Rectal smooth muscle tissue (tissue), 1 donor: ENCODE results near the gene RBP3.
A peak's percentile ranks its signal among the peaks of the same experiment; 100 is the strongest.
"Not testable (repeated sequence)": the region's sequence is repeated elsewhere in the genome, so short reads cannot be mapped to it uniquely, and the experiment has no call there.

Experiments used
- H3K27ac ChIP-seq: one replicate; pipeline ENCODE4 v1.7.0; 2013; ENCODE audit warnings: low read depth, low read length, inconsistent platforms
- H3K27me3 ChIP-seq: one replicate; pipeline ENCODE4 v1.7.0; 2013; ENCODE audit warnings: low read length; ENCODE audit not compliant: control insufficient read depth, insufficient read depth
- H3K36me3 ChIP-seq: one replicate; pipeline ENCODE4 v1.7.0; 2013; ENCODE audit warnings: low read length; ENCODE audit not compliant: control insufficient read depth, insufficient read depth
- H3K4me1 ChIP-seq: one replicate; pipeline ENCODE4 v1.7.0; 2013; ENCODE audit warnings: low read length; ENCODE audit not compliant: control insufficient read depth, insufficient read depth
- H3K4me3 ChIP-seq: one replicate; pipeline ENCODE4 v1.7.0; 2013; ENCODE audit warnings: low read length
- H3K9ac ChIP-seq: one replicate; pipeline ENCODE4 v1.7.0; 2013; ENCODE audit warnings: low read length

RBP3 gene

DNA sequence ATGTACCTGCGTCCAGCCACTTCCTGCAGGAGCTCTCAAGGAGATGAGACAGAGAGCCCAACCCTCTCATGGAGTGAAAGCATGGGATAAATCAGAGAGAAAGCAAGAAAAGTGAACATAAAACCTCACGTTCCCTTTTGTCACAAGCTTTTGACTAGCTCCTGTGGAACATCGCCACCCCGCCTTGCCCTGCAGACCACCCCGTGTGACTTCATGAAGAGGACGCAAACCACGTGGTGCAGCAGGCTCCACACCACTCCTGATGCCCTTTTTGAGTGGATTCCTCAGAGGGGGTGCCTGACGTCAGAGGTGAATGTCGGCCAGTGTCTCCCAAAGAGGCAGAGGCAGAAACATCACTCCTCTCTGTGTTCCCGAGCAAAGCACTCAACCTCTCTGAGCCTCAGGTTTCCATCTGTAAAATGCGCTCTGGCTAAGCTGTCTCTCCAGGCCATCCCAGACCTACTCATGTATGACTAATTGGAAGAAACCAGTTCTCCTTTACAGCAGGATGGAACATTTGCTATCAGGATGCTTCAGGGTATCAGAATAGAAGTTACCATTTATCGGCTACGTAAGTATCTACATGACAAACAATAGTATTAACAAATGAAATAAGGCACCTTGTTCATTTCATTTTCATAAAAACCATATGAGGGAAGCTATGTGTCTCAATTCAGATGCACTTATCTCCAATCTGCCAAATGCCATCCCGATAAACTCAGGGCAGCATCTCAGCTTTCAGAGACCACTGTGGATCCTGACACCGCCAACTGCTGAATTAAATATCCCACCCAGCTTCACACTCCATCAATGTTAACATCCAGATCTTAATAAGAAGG lies 30.7 kb downstream of the RBP3 start:
- Histone ChIP-seq H3K4me3 (no peak overlapping the region), H3K27me3 (no peaks in the 10 kb centered on the region), H3K27ac (no peak overlapping the region), H3K9ac (no peak overlapping the region), H3K36me3 (no peaks in the 10 kb centered on the region), H3K4me1 (peaks cover 4% of the 10 kb centered on the region)

DNA sequence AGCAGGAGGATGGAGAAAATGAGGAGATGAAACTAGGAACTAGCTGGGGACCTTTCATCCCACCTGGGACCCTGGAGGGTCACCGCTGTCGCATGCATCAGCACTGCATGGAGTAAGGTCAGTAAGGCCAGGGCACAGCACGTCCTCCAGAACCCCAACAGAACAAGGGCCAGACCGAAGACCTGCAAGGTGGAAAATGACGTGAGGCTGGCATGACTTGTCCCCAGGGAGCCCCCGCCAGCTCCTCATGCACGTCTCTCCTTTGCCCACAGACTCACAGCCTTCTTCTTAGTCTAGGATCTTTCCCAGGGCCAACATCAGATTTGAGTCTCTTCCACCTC lies 31.3 kb downstream of the RBP3 start:
- H3K27me3 ChIP-seq = no peaks in the 10 kb centered on the region
- no peak overlapping the region for H3K9ac ChIP-seq
- no peak overlapping the region for H3K27ac ChIP-seq
- H3K4me3 ChIP-seq = no peak overlapping the region
- no peaks in the 10 kb centered on the region for H3K36me3 ChIP-seq
- peaks cover 4% of the 10 kb centered on the region for H3K4me1 ChIP-seq

DNA sequence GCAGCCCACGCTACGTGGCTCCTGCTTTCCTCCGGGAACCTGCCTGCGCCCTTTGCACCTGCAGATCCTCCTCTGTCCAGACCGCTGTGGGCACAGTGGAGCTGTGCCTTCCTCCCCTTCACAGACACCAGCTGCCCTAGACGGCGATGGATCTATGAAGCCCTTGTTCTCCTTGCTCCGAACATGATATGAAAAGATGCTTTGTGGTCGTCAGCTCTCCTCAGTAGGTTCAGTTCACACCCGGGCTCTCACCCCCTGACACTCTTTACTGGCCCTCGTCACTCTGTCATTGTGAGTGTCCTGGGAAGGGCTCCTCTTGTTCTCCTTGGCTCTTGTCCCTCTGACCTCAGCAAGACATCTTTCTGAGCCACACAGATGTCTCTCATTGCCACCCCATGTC lies 31.7 kb downstream of the RBP3 start:
- Histone ChIP-seq H3K4me3 (no peak overlapping the region), H3K27me3 (no peaks in the 10 kb centered on the region), H3K27ac (no peak overlapping the region), H3K9ac (no peak overlapping the region), H3K36me3 (no peaks in the 10 kb centered on the region), H3K4me1 (no peaks in the 10 kb centered on the region)

DNA sequence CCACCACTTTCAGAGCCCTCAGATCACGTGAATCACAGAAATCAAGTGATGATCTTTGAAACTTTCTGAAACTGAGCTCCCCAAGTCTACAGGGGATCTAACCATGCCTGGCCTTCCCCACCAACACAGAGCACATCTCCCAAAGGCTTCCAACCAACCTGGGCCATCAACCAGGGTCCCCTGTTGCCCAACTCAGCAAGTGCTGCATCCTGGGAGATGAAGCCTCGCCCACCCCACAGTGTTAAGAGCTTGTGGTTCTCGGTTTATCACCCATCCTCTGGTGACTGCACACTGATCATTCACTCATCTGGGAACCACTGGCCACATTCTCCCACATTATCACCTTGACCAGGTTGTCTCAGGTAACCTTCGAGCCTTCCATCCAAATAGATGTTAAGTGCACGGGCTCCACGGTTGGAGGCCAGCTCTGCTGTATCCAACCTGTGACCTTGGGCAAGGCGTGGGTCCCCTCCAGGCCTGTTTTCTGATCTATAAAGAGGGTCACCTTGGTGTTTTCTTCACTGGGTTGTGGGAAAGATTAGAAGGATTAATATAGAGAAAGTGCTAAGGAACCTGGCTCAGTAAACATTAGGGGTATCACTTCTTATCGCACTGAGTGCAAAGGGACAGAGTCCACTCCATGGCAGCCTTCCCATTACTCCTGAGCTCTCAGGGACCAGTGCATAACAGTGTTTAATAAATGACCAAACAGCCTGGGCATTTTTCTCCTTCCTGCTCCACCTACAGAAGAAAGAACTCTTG lies 32.4 kb downstream of the RBP3 start:
- Histone ChIP-seq H3K36me3 (no peaks in the 10 kb centered on the region), H3K9ac (no peak overlapping the region), H3K4me1 (no peaks in the 10 kb centered on the region), H3K27me3 (no peaks in the 10 kb centered on the region), H3K4me3 (no peak overlapping the region), H3K27ac (no peak overlapping the region)

DNA sequence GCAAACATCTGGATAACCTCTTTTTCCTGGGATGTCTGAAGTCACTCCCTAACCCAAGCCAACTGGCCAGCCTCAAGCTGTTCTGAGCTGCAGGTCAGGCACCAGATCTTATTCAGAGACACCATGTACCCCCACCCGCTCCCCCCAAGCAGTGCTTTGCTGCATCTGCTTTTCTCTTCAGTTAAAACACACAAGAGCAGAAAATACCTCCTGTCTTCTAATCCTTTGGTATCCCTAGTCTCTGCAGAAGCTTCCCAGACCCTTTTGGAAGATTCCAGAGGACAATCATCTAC lies 32.9 kb downstream of the RBP3 start:
- H3K4me3 ChIP-seq = no peak overlapping the region
- H3K27ac ChIP-seq = no peak overlapping the region
- no peak overlapping the region for H3K9ac ChIP-seq
- H3K4me1 ChIP-seq = no peaks in the 10 kb centered on the region
- no peaks in the 10 kb centered on the region for H3K36me3 ChIP-seq
- no peaks in the 10 kb centered on the region for H3K27me3 ChIP-seq

DNA sequence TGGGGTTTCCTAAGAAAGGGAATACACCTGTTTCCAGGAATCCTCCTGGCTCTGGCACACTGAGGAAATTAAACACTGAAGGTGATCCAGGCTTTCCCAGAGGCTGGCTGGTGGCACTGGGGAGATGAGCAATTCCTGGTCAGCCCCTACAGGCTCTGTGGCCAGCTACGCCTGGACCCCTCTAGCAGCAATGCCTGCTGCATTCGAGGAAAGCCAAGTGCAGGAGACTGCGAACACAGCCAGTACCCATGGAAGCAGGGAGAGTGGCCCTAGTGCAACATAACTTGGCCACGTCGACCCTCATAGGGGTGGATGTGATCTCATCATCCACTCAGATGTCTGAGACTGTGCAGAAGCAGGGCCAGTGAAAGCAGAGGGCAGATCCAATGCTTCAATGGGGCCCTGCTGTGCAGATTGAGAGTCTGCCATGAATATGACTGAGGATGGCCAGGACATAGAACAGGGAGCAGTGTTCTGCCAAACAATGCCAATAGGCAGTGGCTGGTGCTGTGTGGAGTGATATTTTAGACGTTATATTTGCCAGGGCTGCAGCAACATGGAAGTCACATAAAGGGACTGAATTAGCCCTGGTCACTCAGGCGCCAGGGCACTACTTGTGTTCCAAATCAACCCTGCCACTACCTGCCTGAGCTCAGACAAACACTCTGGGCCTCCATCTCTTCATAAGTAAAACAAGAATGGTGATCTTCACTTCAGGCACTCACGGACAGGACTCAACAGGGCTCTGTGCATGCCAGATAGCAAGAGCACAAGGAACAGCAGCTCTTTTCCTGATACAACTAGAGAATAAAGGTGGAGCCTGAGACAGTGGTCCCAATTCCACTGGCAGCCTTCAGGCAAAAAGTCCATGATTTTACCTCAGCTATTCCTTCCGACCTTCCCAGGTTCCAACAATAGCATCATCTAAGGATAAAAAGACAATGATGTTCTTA lies 33.5 kb downstream of the RBP3 start:
- Histone ChIP-seq H3K4me3 (no peak overlapping the region), H3K4me1 (no peaks in the 10 kb centered on the region), H3K36me3 (no peaks in the 10 kb centered on the region), H3K27me3 (no peaks in the 10 kb centered on the region), H3K27ac (no peak overlapping the region), H3K9ac (no peak overlapping the region)

DNA sequence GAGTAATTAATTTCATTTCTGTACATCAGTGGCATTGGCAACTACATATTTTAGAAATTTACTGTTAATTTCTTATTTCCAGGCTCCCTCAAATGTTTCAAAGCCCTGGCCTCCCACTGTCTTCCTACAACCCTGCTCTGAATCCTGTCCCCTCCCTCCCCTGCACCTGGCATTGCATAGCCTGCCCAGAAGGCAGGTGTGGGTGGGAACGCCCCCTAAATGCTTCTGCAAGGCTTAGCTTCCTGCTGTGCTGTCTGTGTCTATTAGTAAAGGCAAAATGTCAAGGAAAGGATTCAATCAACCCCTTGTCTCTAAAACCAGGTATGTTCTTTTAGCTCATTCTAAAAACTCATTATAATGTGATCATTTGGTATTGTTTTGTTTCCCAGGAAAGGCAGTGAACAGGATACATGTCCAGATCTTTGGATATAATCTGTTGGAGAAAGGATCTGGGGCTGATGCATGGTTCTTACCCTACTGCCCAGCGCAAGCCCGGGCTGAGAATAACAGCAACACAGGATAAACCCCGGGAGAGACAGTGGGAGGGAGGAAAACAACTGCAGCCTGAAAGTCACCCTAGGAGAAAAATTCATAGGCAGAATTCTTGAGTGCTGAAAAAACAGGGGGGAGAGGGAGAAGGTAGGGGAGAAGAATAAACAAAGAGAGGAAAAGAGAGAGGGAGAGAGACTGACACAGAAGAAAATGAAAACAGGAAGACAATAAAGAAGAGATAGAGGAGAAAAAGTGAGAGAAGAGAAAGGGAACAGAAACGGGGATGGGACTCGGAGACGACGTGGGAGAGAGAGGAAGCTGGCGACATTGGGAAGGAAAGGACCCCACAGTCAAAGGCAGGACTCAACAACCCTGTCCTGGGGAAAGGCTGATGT lies 35.3 kb downstream of the RBP3 start:
- Histone ChIP-seq H3K27me3 (no peaks in the 10 kb centered on the region), H3K9ac (no peak overlapping the region), H3K27ac (no peak overlapping the region), H3K4me1 (no peaks in the 10 kb centered on the region), H3K36me3 (no peaks in the 10 kb centered on the region), H3K4me3 (peak overlapping the region; percentile 71)

DNA sequence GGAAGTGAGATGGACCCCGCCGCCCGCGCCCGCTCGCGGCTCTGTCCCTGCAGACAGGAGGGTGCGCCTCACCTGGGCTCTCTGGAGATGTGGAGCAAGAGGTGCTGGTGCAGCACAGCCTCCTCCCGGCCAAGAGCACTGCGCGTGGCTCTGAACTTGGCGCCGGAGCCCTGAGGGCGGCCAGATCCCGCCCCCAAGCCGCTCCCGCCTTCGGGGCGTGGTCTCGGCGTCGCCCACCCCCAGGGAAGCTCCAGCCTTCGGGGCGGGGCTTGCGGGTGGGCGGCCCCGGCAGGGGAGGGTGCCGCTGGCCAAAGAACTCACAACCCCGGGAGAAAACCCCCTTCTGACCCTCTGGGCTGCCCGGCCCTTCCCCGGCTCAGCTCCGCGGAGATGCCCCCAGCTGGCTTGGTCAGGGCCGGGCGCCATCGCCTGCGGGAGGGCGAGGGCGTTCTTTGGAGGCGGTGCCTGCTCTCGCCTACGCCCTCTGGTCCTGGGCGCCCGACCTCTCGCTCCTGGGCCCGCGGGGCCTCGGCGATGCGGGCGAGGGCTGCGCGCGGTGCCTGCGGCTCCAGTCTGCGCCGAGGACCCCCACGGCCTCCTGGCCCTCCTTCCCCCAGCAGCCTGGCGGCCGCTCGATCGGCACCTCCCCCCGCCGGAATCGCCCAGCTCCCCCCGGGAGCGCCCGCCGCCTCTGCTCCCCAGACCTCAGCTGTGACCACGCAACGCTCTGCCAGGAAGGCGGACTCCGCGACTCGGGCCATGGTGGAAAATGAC lies 36.2 kb downstream of the RBP3 start, which contains the start of gene ZNF488:
ZNF488 (minus strand) TSS at position 146 of the 774 bp plus-strand sequence. CDS start 15,464 bp downstream, outside the sequence.
- peak within 1 kb of the TSS; percentile 71 for H3K4me3 ChIP-seq
- H3K27me3 ChIP-seq = no peaks in the 10 kb centered on the region
- H3K27ac ChIP-seq = peak within 1 kb of the TSS; percentile 54
- H3K9ac ChIP-seq = no peak within 1 kb of the TSS
- no peaks in the 10 kb centered on the region for H3K36me3 ChIP-seq
- no peaks in the 10 kb centered on the region for H3K4me1 ChIP-seq

DNA sequence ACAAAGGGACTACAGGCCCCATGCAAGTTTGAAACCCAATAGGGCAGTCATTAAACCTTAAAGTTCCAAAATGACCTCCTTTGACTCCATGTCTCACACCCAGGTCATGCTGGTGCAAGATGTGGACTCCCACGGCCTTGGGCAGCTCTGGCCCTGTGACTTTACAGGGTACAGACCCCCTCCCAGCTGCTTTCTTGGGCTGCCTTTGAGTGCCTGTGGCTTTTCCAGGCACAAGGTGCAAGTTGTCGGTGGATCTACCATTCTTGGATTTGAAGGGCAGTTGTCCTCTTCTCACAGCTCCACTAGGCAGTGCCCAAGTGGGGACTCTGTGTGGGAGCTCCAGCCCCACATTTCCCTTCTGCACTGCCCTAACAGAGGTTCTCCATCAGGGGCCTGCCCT lies 37.9 kb downstream of the RBP3 start:
- not testable (repeated sequence) for H3K27me3 ChIP-seq, H3K4me3 ChIP-seq, H3K36me3 ChIP-seq, H3K9ac ChIP-seq, H3K4me1 ChIP-seq, H3K27ac ChIP-seq

DNA sequence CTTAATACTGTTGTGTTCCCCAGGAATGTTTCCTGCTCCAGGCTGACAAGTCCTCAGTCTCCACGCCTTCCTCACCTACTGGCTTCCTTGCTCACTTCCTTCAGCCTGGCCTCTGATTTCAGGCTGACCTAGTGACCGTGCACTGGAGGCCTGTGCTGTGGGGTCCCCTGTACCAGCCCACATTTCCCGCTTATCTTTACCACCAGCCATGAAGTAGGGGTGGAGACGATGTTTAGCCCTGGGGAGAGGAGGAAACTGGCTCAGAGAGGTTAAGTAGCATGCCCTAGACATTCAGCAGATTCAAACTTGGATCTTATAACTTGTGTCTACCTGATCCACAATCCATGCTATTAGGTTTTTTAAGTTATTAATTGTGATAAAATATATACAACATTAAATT lies 40.7 kb downstream of the RBP3 start:
- Histone ChIP-seq H3K36me3 (no peaks in the 10 kb centered on the region), H3K4me1 (no peaks in the 10 kb centered on the region), H3K9ac (no peak overlapping the region), H3K27me3 (no peaks in the 10 kb centered on the region), H3K27ac (no peak overlapping the region), H3K4me3 (no peak overlapping the region)

DNA sequence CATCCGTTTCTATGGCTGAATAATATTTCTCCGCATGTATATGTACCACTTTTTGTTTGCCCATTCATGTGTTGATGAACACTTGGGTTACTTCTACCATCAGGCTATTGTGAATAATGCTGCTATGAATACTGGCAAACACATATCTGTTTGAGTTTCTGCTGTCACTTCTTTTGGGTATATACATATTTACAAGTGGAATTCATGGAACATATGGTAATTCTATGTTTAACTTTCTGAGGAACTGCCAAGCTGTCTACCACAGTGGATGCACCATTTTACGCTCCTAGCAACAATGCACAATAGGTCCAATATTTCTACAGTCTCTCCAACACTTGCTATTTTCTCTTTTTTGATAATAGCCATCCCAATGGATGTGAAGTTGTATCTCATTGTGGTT lies 41.5 kb downstream of the RBP3 start:
- no peaks in the 10 kb centered on the region for H3K36me3 ChIP-seq
- H3K27ac ChIP-seq = no peak overlapping the region
- no peaks in the 10 kb centered on the region for H3K27me3 ChIP-seq
- H3K4me3 ChIP-seq = no peak overlapping the region
- no peaks in the 10 kb centered on the region for H3K4me1 ChIP-seq
- no peak overlapping the region for H3K9ac ChIP-seq
